ENCODE results near the gene KCTD20. TPM values are rescaled to one million over a fixed set of nuclear protein-coding genes. Genes with fewer than 3 reads are reported as not detected.
"Not testable (repeated sequence)": the region's sequence is repeated elsewhere in the genome, so short reads cannot be mapped to it uniquely, and the experiment has no call there.

Gene KCTD20
- total RNA-seq, 5 donors from 2014 or later (not counting 1 experiment from before 2014, with no cell fraction given): 29.7 to 39.8 (median 33.3) TPM

DNA sequence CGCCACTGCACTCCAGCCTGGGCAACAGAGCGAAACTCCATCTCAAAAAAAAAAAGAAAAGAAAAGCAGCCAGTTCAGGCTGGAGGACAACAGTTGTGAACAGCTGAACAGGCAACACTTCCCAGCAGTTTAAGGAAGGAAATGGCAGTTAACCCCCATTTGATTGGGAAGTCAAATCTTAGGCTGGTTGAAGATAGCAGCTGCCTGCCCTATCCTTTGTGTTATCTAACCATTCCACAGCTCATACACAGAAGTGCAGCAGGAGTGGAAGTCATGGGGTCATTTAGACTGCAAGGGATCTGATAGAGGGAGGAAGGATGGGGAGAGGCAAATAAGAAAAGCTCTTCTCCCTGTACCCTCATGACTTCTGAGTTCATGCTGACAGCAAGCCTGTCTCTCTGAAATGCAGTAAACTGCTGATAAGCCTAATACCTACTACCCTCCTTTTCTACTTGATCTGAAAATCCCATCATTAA is 35.3 kb downstream of the KCTD20 start:
- H3K4me1 Mint-ChIP-seq: peaks cover 15 to 20% (median 17%) of the 10 kb centered on the region in 3 donors
- H3K4me1 ChIP-seq (ENCODE audit: control insufficient read depth in 1 of 2, extremely low read depth in 1 of 2, insufficient read depth in 2 of 2, low read length in 2 of 2): no peaks in the 10 kb centered on the region
- H3K4me3 Mint-ChIP-seq: no peak overlapping the region
- H3K36me3 Mint-ChIP-seq: peaks cover 51% of the 10 kb centered on the region
- ATAC-seq (replicated peaks in 1 of 4) (no peak), DNase-seq (no peak)
- ChIA-PET POLR2A (interaction anchor here in 1 of 2 donors (0.6 kb wide), 1 partner anchor 62 kb away, joined by 6 read pairs; no protein-coding TSS in a partner anchor), CTCF (interaction anchor here in 1 of 2 donors (0.5 to 1.2 kb wide), 3 partner anchors 8 to 55 kb away, joined by 3 read pairs; no protein-coding TSS in a partner anchor)
- 100% methylated on average over 1 of the region's 2 CpGs for WGBS (ENCODE audit: insufficient coverage)
- no peak overlapping the region for H3K4me3 ChIP-seq (ENCODE audit: control insufficient read depth in 1 of 2, extremely low read depth in 1 of 2, low read length in 1 of 2)
- no peaks in the 10 kb centered on the region for H3K27me3 ChIP-seq (replicated peaks in 1 of 2; ENCODE audit: control insufficient read depth in 2 of 2, extremely low read depth in 1 of 2, insufficient read depth in 2 of 2, low read length in 1 of 2)
- no peak overlapping the region for H3K27ac ChIP-seq (ENCODE audit: low read length)
- H3K36me3 ChIP-seq (ENCODE audit: control insufficient read depth in 2 of 2, extremely low read depth in 1 of 2, insufficient read depth in 1 of 2, low read length in 1 of 2): peaks cover 0 to 45% of the 10 kb centered on the region in 2 donors
- H3K27ac Mint-ChIP-seq: peak overlapping the region; percentile 33 to 72
- H3K9me3 ChIP-seq: no peaks in the 10 kb centered on the region
- H3K27me3 Mint-ChIP-seq: no peaks in the 10 kb centered on the region
- H3K9me3 Mint-ChIP-seq: no peaks in the 10 kb centered on the region

DNA sequence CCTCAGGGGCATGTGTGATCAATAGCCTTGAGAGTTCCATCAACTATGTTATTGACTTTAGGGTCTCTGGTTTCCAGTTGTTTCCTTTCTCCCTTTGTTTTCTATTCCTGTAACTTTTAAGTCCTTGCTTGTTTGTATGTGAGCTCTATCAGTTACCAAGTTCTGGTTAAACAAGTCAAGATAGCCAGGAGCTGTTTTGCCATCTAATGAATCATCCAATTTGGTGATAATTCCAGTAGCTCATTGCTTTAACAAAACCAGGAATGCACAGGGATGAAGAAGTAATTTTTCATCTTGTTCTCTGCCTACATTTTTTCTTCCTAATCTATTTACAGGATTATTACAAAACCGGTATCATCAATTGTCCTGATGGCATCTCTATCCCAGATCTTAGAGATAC is 36.5 kb downstream of the KCTD20 start:
- peaks cover 15 to 20% (median 17%) of the 10 kb centered on the region in 3 donors for H3K4me1 Mint-ChIP-seq
- H3K36me3 ChIP-seq (ENCODE audit: control insufficient read depth in 2 of 2, extremely low read depth in 1 of 2, insufficient read depth in 1 of 2, low read length in 1 of 2): peaks cover 0 to 46% of the 10 kb centered on the region in 2 donors
- peaks cover 50% of the 10 kb centered on the region for H3K36me3 Mint-ChIP-seq
- H3K4me1 ChIP-seq (ENCODE audit: control insufficient read depth in 1 of 2, extremely low read depth in 1 of 2, insufficient read depth in 2 of 2, low read length in 2 of 2): no peaks in the 10 kb centered on the region
- H3K4me3 Mint-ChIP-seq: no peak overlapping the region
- no peaks in the 10 kb centered on the region for H3K9me3 Mint-ChIP-seq
- no CpG with 5 or more reads among the region's 1 CpG for WGBS (ENCODE audit: insufficient coverage)
- no peaks in the 10 kb centered on the region for H3K9me3 ChIP-seq
- H3K27ac ChIP-seq (ENCODE audit: low read length): no peak overlapping the region
- H3K27ac Mint-ChIP-seq: peak overlapping the region; percentile 33 to 72
- no peak overlapping the region for H3K4me3 ChIP-seq (ENCODE audit: control insufficient read depth in 1 of 2, extremely low read depth in 1 of 2, low read length in 1 of 2)
- DNase-seq (no peak), ATAC-seq (replicated peaks in 1 of 4) (no peak)
- no peaks in the 10 kb centered on the region for H3K27me3 ChIP-seq (replicated peaks in 1 of 2; ENCODE audit: control insufficient read depth in 2 of 2, extremely low read depth in 1 of 2, insufficient read depth in 2 of 2, low read length in 1 of 2)
- H3K27me3 Mint-ChIP-seq: no peaks in the 10 kb centered on the region
- POLR2A ChIA-PET: interaction anchor here (0.5 to 0.6 kb wide), 3 partner anchors 12 to 56 kb away, joined by 3 to 11 read pairs (median 3); no protein-coding TSS in a partner anchor
- CTCF ChIA-PET: no interaction called here

DNA sequence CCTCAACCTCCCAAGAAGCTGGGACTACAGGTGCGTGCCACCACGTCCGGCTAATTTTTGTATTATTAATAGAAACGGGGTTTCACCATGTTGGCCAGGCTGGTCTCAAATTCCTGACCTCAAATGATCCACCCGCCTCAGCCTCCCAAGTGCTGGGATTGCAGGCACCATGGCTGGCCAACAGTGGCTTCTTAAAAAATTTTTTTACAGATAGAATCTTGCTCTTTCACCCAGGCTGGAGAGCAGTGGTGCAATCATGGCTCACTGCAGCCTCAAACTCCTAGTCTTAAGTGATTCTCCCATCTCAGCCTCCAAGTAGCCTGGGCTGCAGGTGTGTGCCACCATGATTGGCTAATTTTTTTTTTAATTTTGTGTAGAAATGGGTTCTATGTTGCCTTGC is 40.5 kb downstream of the KCTD20 start:
- H3K4me1 ChIP-seq (ENCODE audit: control insufficient read depth in 1 of 2, extremely low read depth in 1 of 2, insufficient read depth in 2 of 2, low read length in 2 of 2); DNase-seq; H3K27ac ChIP-seq (ENCODE audit: low read length); H3K27me3 ChIP-seq (replicated peaks in 1 of 2; ENCODE audit: control insufficient read depth in 2 of 2, extremely low read depth in 1 of 2, insufficient read depth in 2 of 2, low read length in 1 of 2); POLR2A ChIA-PET; H3K4me3 ChIP-seq (ENCODE audit: control insufficient read depth in 1 of 2, extremely low read depth in 1 of 2, low read length in 1 of 2); H3K4me3 Mint-ChIP-seq; H3K9me3 Mint-ChIP-seq; ATAC-seq (replicated peaks in 1 of 4); H3K9me3 ChIP-seq; H3K27me3 Mint-ChIP-seq: not testable (repeated sequence)
- H3K27ac Mint-ChIP-seq: peak overlapping the region in 1 of 2 donors; percentile 73
- WGBS (ENCODE audit: insufficient coverage): 95% methylated on average over 4 of the region's 5 CpGs
- CTCF ChIA-PET: interaction anchor here in 1 of 2 donors (0.7 kb wide), 1 partner anchor 410 kb away, joined by 3 read pairs; no protein-coding TSS in a partner anchor
- peaks cover 0 to 67% of the 10 kb centered on the region in 2 donors for H3K36me3 ChIP-seq (ENCODE audit: control insufficient read depth in 2 of 2, extremely low read depth in 1 of 2, insufficient read depth in 1 of 2, low read length in 1 of 2)
- peaks cover 5 to 12% (median 5%) of the 10 kb centered on the region in 3 donors for H3K4me1 Mint-ChIP-seq
- H3K36me3 Mint-ChIP-seq: peaks cover 55% of the 10 kb centered on the region

DNA sequence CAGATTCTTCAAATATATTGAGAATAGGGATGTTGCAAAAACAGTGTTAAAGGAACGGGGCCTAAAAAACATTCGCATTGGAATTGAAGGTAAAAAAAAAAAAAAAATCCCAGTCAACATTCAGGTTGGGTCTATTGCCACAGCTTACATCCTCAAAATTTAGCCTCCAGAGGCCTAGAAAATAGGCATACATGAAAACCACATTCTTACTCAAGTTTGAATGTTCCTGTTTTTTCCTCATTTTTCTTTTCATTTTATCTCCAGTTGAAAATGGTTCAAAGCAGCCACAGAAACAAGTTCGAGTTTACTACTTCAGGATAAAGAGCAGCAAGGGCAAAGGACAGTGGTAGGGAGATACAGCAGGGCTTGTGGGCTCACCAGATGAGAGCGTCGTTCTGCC is 41.9 kb downstream of the KCTD20 start:
- Mint-ChIP-seq H3K4me1 (peaks cover 2 to 6% (median 5%) of the 10 kb centered on the region in 3 donors), H3K9me3 (no peaks in the 10 kb centered on the region), H3K27ac (peak overlapping the region in 1 of 2 donors; percentile 24), H3K36me3 (peaks cover 55% of the 10 kb centered on the region), H3K27me3 (no peaks in the 10 kb centered on the region), H3K4me3 (no peak overlapping the region)
- Histone ChIP-seq H3K9me3 (no peaks in the 10 kb centered on the region), H3K27ac (ENCODE audit: low read length) (no peak overlapping the region), H3K4me3 (ENCODE audit: control insufficient read depth in 1 of 2, extremely low read depth in 1 of 2, low read length in 1 of 2) (no peak overlapping the region), H3K27me3 (replicated peaks in 1 of 2; ENCODE audit: control insufficient read depth in 2 of 2, extremely low read depth in 1 of 2, insufficient read depth in 2 of 2, low read length in 1 of 2) (no peaks in the 10 kb centered on the region), H3K36me3 (ENCODE audit: control insufficient read depth in 2 of 2, extremely low read depth in 1 of 2, insufficient read depth in 1 of 2, low read length in 1 of 2) (peaks cover 0 to 68% of the 10 kb centered on the region in 2 donors), H3K4me1 (ENCODE audit: control insufficient read depth in 1 of 2, extremely low read depth in 1 of 2, insufficient read depth in 2 of 2, low read length in 2 of 2) (no peaks in the 10 kb centered on the region)
- 100% methylated on average over 3 of the region's 5 CpGs for WGBS (ENCODE audit: insufficient coverage)
- CTCF ChIA-PET: interaction anchor here (0.7 to 1.0 kb wide), 2 partner anchors 21 to 562 kb away, joined by 3 to 7 read pairs; no protein-coding TSS in a partner anchor
- no peak for DNase-seq
- POLR2A ChIA-PET: interaction anchor here in 1 of 2 donors (0.7 kb wide), 2 partner anchors 15 to 195 kb away, joined by 4 to 6 read pairs; no protein-coding TSS in a partner anchor
- ATAC-seq (replicated peaks in 1 of 4): no peak

DNA sequence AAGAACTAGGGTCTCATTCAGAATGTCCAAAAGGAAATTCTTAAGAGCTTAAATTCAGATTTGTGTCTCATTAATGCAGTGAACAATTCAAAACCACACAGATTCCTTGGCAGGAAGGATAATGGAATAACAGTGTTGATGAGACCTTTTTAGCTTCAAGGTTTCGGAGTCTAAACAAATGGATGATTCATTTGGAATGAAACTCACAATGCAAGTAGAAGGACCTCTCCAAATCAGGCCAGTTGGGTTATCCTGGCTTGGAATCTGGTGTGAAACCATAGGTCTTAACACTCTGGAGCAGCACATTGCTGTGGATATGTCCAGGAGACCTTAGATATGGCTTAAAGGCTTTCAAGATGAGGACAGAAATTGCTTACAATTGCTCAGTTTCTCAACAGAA is 44.9 kb downstream of the KCTD20 start:
- ChIA-PET POLR2A (interaction anchor here (0.5 to 0.7 kb wide), 2 partner anchors 24 to 820 kb away, joined by 3 to 4 read pairs; no protein-coding TSS in a partner anchor), CTCF (interaction anchor here in 1 of 2 donors (0.6 kb wide), 1 partner anchor 35 kb away, joined by 4 read pairs; no protein-coding TSS in a partner anchor)
- H3K27me3 Mint-ChIP-seq: no peaks in the 10 kb centered on the region
- H3K4me3 ChIP-seq (ENCODE audit: control insufficient read depth in 1 of 2, extremely low read depth in 1 of 2, low read length in 1 of 2): no peak overlapping the region
- no peaks in the 10 kb centered on the region for H3K9me3 Mint-ChIP-seq
- no peaks in the 10 kb centered on the region for H3K4me1 ChIP-seq (ENCODE audit: control insufficient read depth in 1 of 2, extremely low read depth in 1 of 2, insufficient read depth in 2 of 2, low read length in 2 of 2)
- H3K36me3 Mint-ChIP-seq: peaks cover 52% of the 10 kb centered on the region
- WGBS (ENCODE audit: insufficient coverage): 100% methylated on average over 1 of the region's 1 CpG
- H3K36me3 ChIP-seq (ENCODE audit: control insufficient read depth in 2 of 2, extremely low read depth in 1 of 2, insufficient read depth in 1 of 2, low read length in 1 of 2): peaks cover 0 to 43% of the 10 kb centered on the region in 2 donors
- ATAC-seq (replicated peaks in 1 of 4) (no peak), DNase-seq (no peak)
- no peak overlapping the region for H3K4me3 Mint-ChIP-seq
- no peaks in the 10 kb centered on the region for H3K9me3 ChIP-seq
- H3K27ac ChIP-seq (ENCODE audit: low read length): no peak overlapping the region
- no peaks in the 10 kb centered on the region for H3K27me3 ChIP-seq (replicated peaks in 1 of 2; ENCODE audit: control insufficient read depth in 2 of 2, extremely low read depth in 1 of 2, insufficient read depth in 2 of 2, low read length in 1 of 2)
- H3K4me1 Mint-ChIP-seq: peaks cover 5 to 14% (median 11%) of the 10 kb centered on the region in 3 donors
- H3K27ac Mint-ChIP-seq: peak overlapping the region; percentile 15 to 34

DNA sequence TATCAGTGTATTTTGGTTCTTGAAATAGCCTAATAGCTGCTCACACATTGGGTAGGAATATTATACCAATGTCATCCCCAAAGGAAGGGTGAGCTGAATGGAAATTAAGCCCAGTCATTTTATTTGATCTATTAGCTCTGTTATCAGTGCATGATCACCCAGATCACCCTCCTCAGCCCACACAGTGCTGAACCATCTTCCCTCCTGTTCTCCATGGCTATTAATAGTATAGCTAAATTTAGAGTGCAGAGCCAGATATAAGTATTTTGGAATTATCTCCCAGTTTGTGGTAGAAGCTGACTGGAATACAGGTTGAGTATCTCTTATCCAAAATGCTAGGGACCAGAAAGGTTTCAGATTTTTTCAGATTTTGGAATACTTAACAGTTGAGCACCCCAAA is 45.4 kb downstream of the KCTD20 start:
- DNase-seq: no peak
- H3K36me3 ChIP-seq (ENCODE audit: control insufficient read depth in 2 of 2, extremely low read depth in 1 of 2, insufficient read depth in 1 of 2, low read length in 1 of 2): peaks cover 2 to 42% of the 10 kb centered on the region in 2 donors
- no peak overlapping the region for H3K27ac ChIP-seq (ENCODE audit: low read length)
- Mint-ChIP-seq H3K4me1 (peaks cover 5 to 17% (median 14%) of the 10 kb centered on the region in 3 donors), H3K27me3 (no peaks in the 10 kb centered on the region), H3K36me3 (peaks cover 53% of the 10 kb centered on the region), H3K4me3 (no peak overlapping the region), H3K27ac (no peak overlapping the region), H3K9me3 (no peaks in the 10 kb centered on the region)
- ATAC-seq (replicated peaks in 1 of 4): no peak
- H3K4me3 ChIP-seq (ENCODE audit: control insufficient read depth in 1 of 2, extremely low read depth in 1 of 2, low read length in 1 of 2): no peak overlapping the region
- no peaks in the 10 kb centered on the region for H3K4me1 ChIP-seq (ENCODE audit: control insufficient read depth in 1 of 2, extremely low read depth in 1 of 2, insufficient read depth in 2 of 2, low read length in 2 of 2)
- CTCF ChIA-PET: interaction anchor here in 1 of 2 donors (0.6 kb wide), 1 partner anchor 36 kb away, joined by 4 read pairs; no protein-coding TSS in a partner anchor
- POLR2A ChIA-PET: interaction anchor here in 1 of 2 donors (0.5 kb wide), 1 partner anchor 23 kb away, joined by 3 read pairs; no protein-coding TSS in a partner anchor
- no peaks in the 10 kb centered on the region for H3K27me3 ChIP-seq (replicated peaks in 1 of 2; ENCODE audit: control insufficient read depth in 2 of 2, extremely low read depth in 1 of 2, insufficient read depth in 2 of 2, low read length in 1 of 2)
- no peaks in the 10 kb centered on the region for H3K9me3 ChIP-seq
